ENCODE data around the gene PRSS36. TPM values are rescaled to one million over a fixed set of nuclear protein-coding genes. Genes with fewer than 3 reads are reported as not detected.

Gene PRSS36
- total and polyA plus RNA-seq, 2 of the 4 experiments (the other 2 are of a cell fraction), result 0.18 to 0.55 TPM

DNA sequence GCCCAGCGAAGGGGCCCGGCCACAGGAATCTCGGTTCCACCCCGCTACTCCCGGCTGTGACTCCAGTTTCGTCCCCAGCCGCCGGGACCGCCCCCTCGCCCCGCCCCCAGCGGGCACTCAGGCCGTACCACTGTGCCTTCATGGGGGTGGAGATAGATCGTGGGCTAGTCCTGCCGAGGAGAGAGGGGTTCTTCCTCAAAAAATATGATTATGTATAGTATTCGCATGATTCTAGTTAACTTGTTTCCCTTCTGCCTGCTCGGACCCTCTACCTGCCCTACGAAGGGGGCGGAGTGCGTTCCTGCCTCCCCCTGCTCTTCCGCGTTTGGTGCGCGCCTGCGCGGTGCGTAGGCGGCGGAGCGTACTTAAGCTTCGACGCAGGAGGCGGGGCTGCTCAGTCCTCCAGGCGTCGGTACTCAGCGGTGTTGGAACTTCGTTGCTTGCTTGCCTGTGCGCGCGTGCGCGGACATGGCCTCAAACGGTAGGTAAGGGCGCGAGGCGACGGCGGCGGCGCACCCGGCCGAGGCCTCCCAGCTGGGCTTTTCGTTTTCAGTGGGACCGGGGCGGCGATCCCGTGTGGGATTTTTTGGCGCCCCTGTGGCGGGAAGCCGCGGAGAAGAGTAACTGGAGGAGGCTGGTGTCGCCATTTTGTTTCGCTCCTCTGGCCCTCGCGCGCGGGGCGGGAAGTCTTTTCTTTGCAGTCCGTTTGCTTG lies 30.0 kb upstream of the PRSS36 start, which contains the start of gene FUS (continued):
- TF ChIP-seq, protein P1, sequence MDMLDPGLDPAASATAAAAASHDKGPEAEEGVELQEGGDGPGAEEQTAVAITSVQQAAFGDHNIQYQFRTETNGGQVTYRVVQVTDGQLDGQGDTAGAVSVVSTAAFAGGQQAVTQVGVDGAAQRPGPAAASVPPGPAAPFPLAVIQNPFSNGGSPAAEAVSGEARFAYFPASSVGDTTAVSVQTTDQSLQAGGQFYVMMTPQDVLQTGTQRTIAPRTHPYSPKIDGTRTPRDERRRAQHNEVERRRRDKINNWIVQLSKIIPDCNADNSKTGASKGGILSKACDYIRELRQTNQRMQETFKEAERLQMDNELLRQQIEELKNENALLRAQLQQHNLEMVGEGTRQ (IDR thresholded peaks at IDR 0.05; ENCODE audit: low read depth, low read length), result 0 out of 2 replicates have a peak, but pooled peaks have one; percentile 25
- peak; percentile 99; the same call in 1 of the 2 replicates for TF ChIP-seq CHD1 (IDR thresholded peaks at IDR 0.05; ENCODE audit: low read depth, low read length)

DNA sequence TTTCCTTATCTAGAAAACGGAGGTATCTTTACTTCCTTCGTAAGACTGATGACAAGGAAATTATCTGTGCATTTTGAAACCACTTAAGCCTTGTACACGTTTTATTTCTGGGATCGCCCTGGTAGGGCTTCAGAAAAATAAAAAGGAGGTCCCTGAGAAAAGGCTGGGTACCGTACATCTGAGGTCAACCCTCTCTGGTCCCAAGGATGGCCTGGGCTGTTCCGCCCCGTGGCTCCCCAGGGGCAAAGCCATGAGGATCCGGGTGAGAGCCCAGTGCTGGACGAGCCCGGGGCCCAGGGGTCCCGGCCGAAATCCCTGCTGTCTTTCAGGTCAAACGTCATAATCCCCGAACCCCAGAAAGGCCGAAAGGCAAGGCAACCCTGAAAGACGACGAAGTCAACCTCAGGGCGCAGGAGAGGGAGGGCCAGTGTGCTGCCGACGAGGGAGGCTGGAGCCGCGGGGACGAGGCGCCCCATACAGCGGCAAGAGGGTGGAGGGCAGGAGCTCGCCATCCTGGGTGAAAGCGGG lies 29.4 kb upstream of the PRSS36 start:
- Histone ChIP-seq H2BK15ac (ENCODE audit: low read depth, low read length) (no peak overlapping the region), H3K27ac (ENCODE audit: insufficient read depth, low read length) (peak overlapping the region; percentile 97), H4K20me1 (ENCODE audit: insufficient read depth, low read length) (peaks cover 46% of the 10 kb centered on the region), H4K91ac (ENCODE audit: insufficient read depth, low read depth, low read length) (peak overlapping the region; percentile 84), H3K9ac (ENCODE audit: low read depth, low read length) (peak overlapping the region; percentile 99), H4K5ac (ENCODE audit: low read depth, low read length) (peak overlapping the region; percentile 74), H3K23ac (ENCODE audit: low read depth, low read length) (peak overlapping the region; percentile 78; the same call in 1 of the 2 replicates), H3K4ac (ENCODE audit: low read depth, low read length) (peak overlapping the region; percentile 91), H2AFZ (replicated peaks; ENCODE audit: low read length, poor library complexity) (peak overlapping the region; percentile 91), H2AK9ac (replicated peaks; ENCODE audit: low read depth, low read length, poor library complexity) (peak overlapping the region; percentile 78), H3K9me3 (ENCODE audit: control insufficient read depth, insufficient read depth, low read length) (no peaks in the 10 kb centered on the region), H3K9me1 (ENCODE audit: insufficient read depth, low read length) (peaks cover 7% of the 10 kb centered on the region; the same call in 1 of the 2 replicates), H3K36me3 (ENCODE audit: control insufficient read depth, insufficient read depth, low read length) (peaks cover 25% of the 10 kb centered on the region), H3K18ac (ENCODE audit: low read depth, low read length) (peak overlapping the region; percentile 74), H4K8ac (ENCODE audit: low read depth in 2 of 2, low read length in 2 of 2) (peak overlapping the region; percentile 54 to 87), H3K4me1 (ENCODE audit: control insufficient read depth, insufficient read depth, low read length) (peaks cover 6% of the 10 kb centered on the region; the same call in 1 of the 2 replicates), H3K4me2 (ENCODE audit: low read depth, low read length) (peak overlapping the region; percentile 77), H2BK20ac (ENCODE audit: low read depth, low read length) (no peak overlapping the region), H2AK5ac (ENCODE audit: low read depth, low read length) (peak overlapping the region; percentile 68), H2BK5ac (ENCODE audit: low read depth, low read length, poor library complexity, severe bottlenecking) (peak overlapping the region; percentile 91), H3K79me1 (ENCODE audit: low read depth in 1 of 2, low read length in 2 of 2) (peaks cover 0 to 33% of the 10 kb centered on the region in 2 experiments; a peak in 2 of 4 replicates), H3K4me3 (ENCODE audit: insufficient read depth, low read depth, low read length) (peak overlapping the region; percentile 69), H2BK120ac (ENCODE audit: low read depth, low read length) (peak overlapping the region; percentile 59; the same call in 1 of the 2 replicates), H3K56ac (ENCODE audit: extremely low read depth, insufficient read depth, low read length) (peak overlapping the region; percentile 83; the same call in 1 of the 2 replicates), H3K27me3 (ENCODE audit: control insufficient read depth, insufficient read depth, low read length) (no peaks in the 10 kb centered on the region), H3K14ac (replicated peaks; ENCODE audit: low read depth, low read length) (peak overlapping the region; percentile 95)
- BruUV-seq (replicated peaks), result no TSS peak
- DNase-seq (no peak), ATAC-seq (ENCODE audit: low read depth) (peak; percentile 2; the same call in 1 of the 2 replicates)
- in situ Hi-C loops (cut with MboI; ENCODE audit: low sequenced_read_pairs) (no loop called here), dilution Hi-C loops (cut with HindIII; ENCODE audit: low sequenced_read_pairs, unreplicated experiment) (no loop called here), intact Hi-C loops (cut with micrococcal nuclease) (no loop called here)
- POLR2A ChIA-PET (ENCODE audit: unreplicated experiment), result interaction anchor here (0.6 to 2.0 kb wide), 6 partner anchors 13 to 77 kb away, joined by 3 to 9 read pairs (median 6); no protein-coding TSS in a partner anchor
- CTCF ChIA-PET, result no interaction called here
- WGBS, 2 experiments (ENCODE audit: extremely low coverage in 2 of 2, insufficient read length in 1 of 2), result 4% methylated on average over 10 of the region's 27 CpGs; no CpG with 5 or more reads in 1 of the 2 experiments
- TF ChIP-seq CEBPB (IDR thresholded peaks at IDR 0.05; ENCODE audit: low read depth, low read length), result no peak
- TF ChIP-seq RCOR1 (IDR thresholded peaks at IDR 0.05; ENCODE audit: insufficient replicate concordance, low read length), result no peak
- TF ChIP-seq CTCF (conservative IDR thresholded peaks at IDR 0.05; ENCODE audit: low read depth, low read length), result no peak
- no peak for TF ChIP-seq MAZ (IDR thresholded peaks at IDR 0.05; ENCODE audit: borderline replicate concordance, low read depth, low read length)
- no peak for TF ChIP-seq ELK1 (IDR thresholded peaks at IDR 0.05; ENCODE audit: borderline replicate concordance, low read depth, low read length)
- TF ChIP-seq RAD21 (IDR thresholded peaks at IDR 0.05; ENCODE audit: low read length), result no peak
- TF ChIP-seq NFE2L2 (IDR thresholded peaks at IDR 0.05; ENCODE audit: low read depth, low read length), result no peak
- TF ChIP-seq MAFK (IDR thresholded peaks at IDR 0.05; ENCODE audit: low read depth, low read length), result no peak
- TF ChIP-seq BHLHE40 (IDR thresholded peaks at IDR 0.05; ENCODE audit: low read depth, low read length), result no peak
